ENCODE data around the gene SCAPER. TPM values are rescaled to one million over a fixed set of nuclear protein-coding genes. Genes with fewer than 3 reads are reported as not detected.

The SCAPER gene
- total and polyA plus RNA-seq, 2 of the 4 experiments (the other 2 are of a cell fraction): 2.9 to 9.7 TPM

DNA sequence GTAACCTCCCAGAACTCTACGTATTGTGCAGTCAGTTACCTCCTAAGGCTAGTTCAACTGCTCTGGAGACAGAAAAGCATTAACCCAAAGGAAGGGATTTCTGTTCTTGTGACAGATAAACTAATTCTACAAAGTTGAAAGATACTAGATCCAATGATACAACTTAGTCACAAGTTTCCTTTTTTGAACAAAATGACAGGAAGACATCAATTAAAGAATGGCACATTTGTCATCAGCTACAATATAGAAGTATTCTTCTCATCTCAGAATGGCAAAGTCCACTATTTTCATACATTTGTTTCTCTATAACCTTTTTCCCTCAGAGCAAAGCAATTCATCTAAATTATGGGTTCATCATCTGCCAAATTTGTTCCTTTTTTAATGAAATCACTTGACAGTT is 524.9 kb downstream of the SCAPER start:
- H3K14ac ChIP-seq (replicated peaks; ENCODE audit: low read depth, low read length): no peak overlapping the region
- dilution Hi-C loops (cut with HindIII; ENCODE audit: low sequenced_read_pairs, unreplicated experiment) (no loop called here), in situ Hi-C loops (cut with MboI; ENCODE audit: low sequenced_read_pairs) (no loop called here), intact Hi-C loops (cut with micrococcal nuclease) (no loop called here)
- no peak overlapping the region for H3K23ac ChIP-seq (ENCODE audit: low read depth, low read length)
- no peaks in the 10 kb centered on the region for H3K4me1 ChIP-seq (ENCODE audit: control insufficient read depth, insufficient read depth, low read length)
- no peaks in the 10 kb centered on the region for H4K20me1 ChIP-seq (ENCODE audit: insufficient read depth, low read length)
- no peak overlapping the region for H3K9ac ChIP-seq (ENCODE audit: low read depth, low read length)
- no peak overlapping the region for H4K91ac ChIP-seq (ENCODE audit: insufficient read depth, low read depth, low read length)
- H2AK9ac ChIP-seq (replicated peaks; ENCODE audit: low read depth, low read length, poor library complexity): no peak overlapping the region
- no CpG with 5 or more reads among the region's 1 CpG for WGBS, 2 experiments (ENCODE audit: extremely low coverage in 2 of 2, insufficient read length in 1 of 2)
- BruUV-seq (replicated peaks): no TSS peak
- H3K9me1 ChIP-seq (ENCODE audit: insufficient read depth, low read length): peaks cover 3% of the 10 kb centered on the region; the same call in 1 of the 2 replicates
- ChIA-PET POLR2A (ENCODE audit: unreplicated experiment) (no interaction called here), CTCF (no interaction called here)
- TF ChIP-seq CTCF (conservative IDR thresholded peaks at IDR 0.05; ENCODE audit: low read depth, low read length) (no peak), NFE2L2 (IDR thresholded peaks at IDR 0.05; ENCODE audit: low read depth, low read length) (no peak), ELK1 (IDR thresholded peaks at IDR 0.05; ENCODE audit: borderline replicate concordance, low read depth, low read length) (no peak), SMC3 (IDR thresholded peaks at IDR 0.05; ENCODE audit: low read depth, low read length) (no peak), RCOR1 (IDR thresholded peaks at IDR 0.05; ENCODE audit: insufficient replicate concordance, low read length) (no peak), MAFK (IDR thresholded peaks at IDR 0.05; ENCODE audit: low read depth, low read length) (no peak), MAZ (IDR thresholded peaks at IDR 0.05; ENCODE audit: borderline replicate concordance, low read depth, low read length) (no peak), POLR2A (IDR thresholded peaks at IDR 0.05; ENCODE audit: low read depth, low read length) (no peak), CEBPB (IDR thresholded peaks at IDR 0.05; ENCODE audit: low read depth, low read length) (no peak), MXI1 (IDR thresholded peaks at IDR 0.05; ENCODE audit: borderline replicate concordance, low read depth, low read length) (no peak), BHLHE40 (IDR thresholded peaks at IDR 0.05; ENCODE audit: low read depth, low read length) (no peak), FOS (IDR thresholded peaks at IDR 0.05; ENCODE audit: low read depth, low read length) (no peak), RFX5 (IDR thresholded peaks at IDR 0.05; ENCODE audit: low read depth, low read length) (no peak), CHD1 (IDR thresholded peaks at IDR 0.05; ENCODE audit: low read depth, low read length) (no peak), RAD21 (IDR thresholded peaks at IDR 0.05; ENCODE audit: low read length) (no peak)
- TF ChIP-seq, protein P1, sequence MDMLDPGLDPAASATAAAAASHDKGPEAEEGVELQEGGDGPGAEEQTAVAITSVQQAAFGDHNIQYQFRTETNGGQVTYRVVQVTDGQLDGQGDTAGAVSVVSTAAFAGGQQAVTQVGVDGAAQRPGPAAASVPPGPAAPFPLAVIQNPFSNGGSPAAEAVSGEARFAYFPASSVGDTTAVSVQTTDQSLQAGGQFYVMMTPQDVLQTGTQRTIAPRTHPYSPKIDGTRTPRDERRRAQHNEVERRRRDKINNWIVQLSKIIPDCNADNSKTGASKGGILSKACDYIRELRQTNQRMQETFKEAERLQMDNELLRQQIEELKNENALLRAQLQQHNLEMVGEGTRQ (IDR thresholded peaks at IDR 0.05; ENCODE audit: low read depth, low read length): no peak
- no peak overlapping the region for H3K27ac ChIP-seq (ENCODE audit: insufficient read depth, low read length)
- no peak overlapping the region for H3K4ac ChIP-seq (ENCODE audit: low read depth, low read length)
- no peak overlapping the region for H4K5ac ChIP-seq (ENCODE audit: low read depth, low read length)
- no peaks in the 10 kb centered on the region; the same call in 1 of the 2 replicates for H3K36me3 ChIP-seq (ENCODE audit: control insufficient read depth, insufficient read depth, low read length)
- H3K4me2 ChIP-seq (ENCODE audit: low read depth, low read length): no peak overlapping the region
- no peak overlapping the region for H3K18ac ChIP-seq (ENCODE audit: low read depth, low read length)
- H3K56ac ChIP-seq (ENCODE audit: extremely low read depth, insufficient read depth, low read length): no peak overlapping the region
- H2AK5ac ChIP-seq (ENCODE audit: low read depth, low read length): no peak overlapping the region
- no peak overlapping the region for H2AFZ ChIP-seq (replicated peaks; ENCODE audit: low read length, poor library complexity)
- ATAC-seq (ENCODE audit: low read depth) (no peak), DNase-seq (no peak)
- H3K4me3 ChIP-seq (ENCODE audit: insufficient read depth, low read depth, low read length): no peak overlapping the region
- H3K27me3 ChIP-seq (ENCODE audit: control insufficient read depth, insufficient read depth, low read length): no peaks in the 10 kb centered on the region
- no peak overlapping the region for H2BK15ac ChIP-seq (ENCODE audit: low read depth, low read length)
- H3K9me3 ChIP-seq (ENCODE audit: control insufficient read depth, insufficient read depth, low read length): no peaks in the 10 kb centered on the region
- H2BK5ac ChIP-seq (ENCODE audit: low read depth, low read length, poor library complexity, severe bottlenecking): no peak overlapping the region
- no peak overlapping the region for H4K8ac ChIP-seq (ENCODE audit: low read depth in 2 of 2, low read length in 2 of 2)
- no peaks in the 10 kb centered on the region for H3K79me1 ChIP-seq (ENCODE audit: low read depth in 1 of 2, low read length in 2 of 2)
- no peak overlapping the region for H2BK120ac ChIP-seq (ENCODE audit: low read depth, low read length)
- H2BK20ac ChIP-seq (ENCODE audit: low read depth, low read length): no peak overlapping the region
